Right kidney (tissue), 1 donor: ENCODE measurements around the gene FMR1NB.

ENCODE experiments used
- DNase-seq: peaks from one replicate; pipeline ENCODE4 v3.0.0-alpha.2; 2016

Gene FMR1NB

GRCh38 chrX:148070504-148070877, 89.4 kb downstream of the FMR1NB start:
- DNase-seq, result no peak
